GM21717 (cell line): ENCODE results near the gene RPL13A.
"Not testable (repeated sequence)": the region's sequence is repeated elsewhere in the genome, so short reads cannot be mapped to it uniquely, and the experiment has no call there.

Experiments used
- ATAC-seq: cut with Tn5 transposase; IDR thresholded peaks from one replicate; pipeline ENCODE4 v1.9.1; 2021; ENCODE audit warnings: mild to moderate bottlenecking, moderate library complexity; ENCODE audit not compliant: unreplicated experiment

Gene RPL13A

DNA sequence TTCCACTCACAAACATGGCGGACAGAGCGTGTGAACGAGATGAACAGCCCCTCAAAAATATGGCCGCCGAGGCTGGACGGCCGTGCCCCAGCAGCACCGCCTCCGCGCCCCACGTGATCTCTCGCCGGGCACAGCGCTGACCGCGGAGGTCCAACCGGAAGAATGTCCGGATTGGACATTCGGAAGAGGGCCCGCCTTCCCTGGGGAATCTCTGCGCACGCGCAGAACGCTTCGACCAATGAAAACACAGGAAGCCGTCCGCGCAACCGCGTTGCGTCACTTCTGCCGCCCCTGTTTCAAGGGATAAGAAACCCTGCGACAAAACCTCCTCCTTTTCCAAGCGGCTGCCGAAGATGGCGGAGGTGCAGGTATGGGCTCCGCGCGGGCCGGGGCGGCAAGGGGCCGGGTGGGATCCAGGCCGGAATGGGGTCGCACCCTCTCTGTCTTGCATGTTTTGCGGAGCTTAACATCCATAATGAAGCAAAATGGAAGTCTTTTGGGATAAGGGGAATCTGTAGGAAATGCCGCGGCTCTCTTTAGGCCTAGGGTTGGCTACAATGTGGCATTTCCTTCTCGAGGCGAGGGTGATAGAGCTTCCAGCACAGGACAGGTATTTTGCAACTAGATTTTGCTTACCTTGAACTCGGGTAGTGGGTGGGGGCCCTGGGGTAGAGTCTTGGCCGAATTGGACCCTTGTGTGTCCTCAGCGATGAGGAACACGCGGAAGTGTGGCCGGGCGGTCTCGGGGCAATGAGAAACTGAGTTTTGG is at the start of gene RPL13A:
TSS of gene RPL13A (plus strand) at position 332 of the 769 bp plus-strand sequence. CDS start at position 354, 22 bp downstream.
- peak; percentile 72 for ATAC-seq

DNA sequence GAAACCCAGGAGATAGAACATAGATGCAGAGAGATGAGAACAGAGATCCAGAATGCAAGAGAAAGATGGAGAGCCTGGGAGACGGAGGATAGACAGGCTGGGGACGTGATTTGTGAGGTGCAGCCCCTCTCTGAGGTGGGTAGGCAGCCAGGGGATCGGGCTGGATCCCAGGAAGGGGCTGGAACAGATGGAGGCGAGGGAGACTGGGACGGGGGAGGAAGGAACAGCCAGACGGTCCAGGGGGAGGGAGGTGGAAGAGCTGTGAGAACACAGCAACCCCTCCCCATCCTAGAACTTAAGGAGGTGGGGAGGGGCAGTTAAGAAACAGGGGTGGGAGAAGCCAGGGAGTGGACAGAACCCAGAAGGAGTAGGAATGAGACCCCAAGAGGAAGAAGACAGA is 49.1 kb upstream of the RPL13A start:
- no peak for ATAC-seq

DNA sequence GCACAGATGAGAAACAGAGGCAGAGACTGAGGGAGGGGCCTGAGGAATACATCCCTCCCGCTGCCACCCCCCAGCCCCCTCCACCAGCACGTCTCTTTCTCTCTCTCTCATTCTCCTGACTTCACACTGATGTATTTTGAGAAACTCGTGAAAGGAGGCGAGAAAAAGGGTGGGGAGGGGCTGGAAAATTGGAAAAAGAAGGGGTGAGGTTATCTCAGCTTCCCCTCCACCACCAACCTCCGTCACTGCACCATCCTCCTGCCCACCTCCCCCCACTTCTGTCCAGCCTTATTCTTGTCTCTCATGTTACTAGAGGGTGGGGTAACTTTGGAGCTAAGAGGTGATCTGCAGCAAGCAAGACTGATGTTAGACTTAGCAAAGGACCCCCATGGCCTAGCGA is 47.6 kb upstream of the RPL13A start:
- ATAC-seq, result no peak

DNA sequence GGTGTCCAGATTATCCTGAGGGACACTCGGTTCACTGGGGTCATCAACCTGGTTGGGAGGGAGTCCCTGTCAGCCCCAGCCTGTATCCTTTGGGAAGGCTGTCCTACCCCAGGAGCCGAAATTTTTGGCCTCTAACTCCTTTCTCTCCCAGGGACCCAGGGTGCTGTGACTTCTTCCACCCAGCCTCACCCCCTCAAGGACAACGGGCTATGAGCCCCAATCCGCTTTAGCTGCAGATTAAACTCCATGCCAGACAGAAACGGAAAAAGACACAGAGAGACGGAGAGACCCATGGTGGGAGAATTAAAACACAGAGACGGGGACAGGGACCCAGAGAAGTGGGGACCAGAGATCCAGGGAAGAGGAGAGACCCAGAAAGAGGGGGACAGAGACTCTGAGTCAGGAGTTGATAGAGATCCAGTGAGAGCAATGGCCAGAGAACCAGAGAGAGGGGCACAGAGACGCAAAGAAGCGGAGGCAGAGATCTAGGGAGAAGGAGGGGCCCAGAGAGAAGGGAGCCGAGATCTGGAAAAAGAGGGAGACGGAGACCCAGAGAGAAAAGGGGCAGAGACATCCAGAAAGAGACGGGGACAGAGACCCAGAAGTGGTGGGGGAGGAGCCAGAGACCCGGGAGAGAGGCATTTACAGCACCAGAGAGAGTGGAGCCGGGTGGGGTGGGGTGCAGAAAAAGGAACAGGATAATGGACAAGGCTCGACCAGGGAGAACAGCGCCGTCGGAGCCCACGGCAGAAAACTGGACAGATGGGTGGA is 46.8 kb upstream of the RPL13A start:
- ATAC-seq, result no peak

DNA sequence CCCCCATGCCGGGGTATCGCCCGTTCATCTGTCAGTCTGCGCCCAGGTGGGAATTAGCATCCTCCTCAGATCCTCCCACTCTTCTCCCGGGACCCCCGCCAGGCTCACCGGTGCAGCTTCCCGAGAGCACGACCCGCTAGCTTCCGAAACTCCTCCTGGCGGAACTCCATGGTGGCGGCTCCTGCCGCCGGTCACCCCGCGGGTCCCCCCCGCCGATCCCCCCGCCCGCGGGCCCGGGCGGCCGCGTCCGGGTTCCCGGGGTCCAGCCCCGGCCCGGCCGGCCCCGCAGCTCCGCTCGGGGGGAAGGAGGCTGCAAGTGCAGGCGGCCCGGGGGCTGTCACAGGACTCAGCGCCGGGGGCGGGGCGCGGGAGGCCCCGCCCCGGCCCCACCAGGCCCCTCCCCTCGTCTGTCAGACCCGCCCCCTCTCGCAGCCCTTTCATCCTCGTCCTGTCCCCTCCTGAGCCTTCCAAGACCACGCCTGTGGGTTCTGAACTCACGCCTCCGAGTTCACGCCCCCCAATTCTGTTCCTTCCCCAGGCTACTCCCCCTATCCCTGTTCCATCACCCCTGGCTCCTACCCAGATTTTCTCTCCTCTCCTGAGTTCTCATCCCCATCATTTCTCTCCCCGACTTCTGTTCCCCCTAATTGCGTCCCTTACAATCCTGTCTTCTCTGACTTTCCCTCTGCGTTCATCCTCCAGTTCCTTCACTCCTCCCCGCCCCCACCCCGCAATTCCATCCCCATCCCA is 46.0 kb upstream of the RPL13A start, which contains the start of gene SLC17A7:
TSS of gene SLC17A7 (minus strand) at position 318 of the 750 bp plus-strand sequence. CDS start at position 170, 148 bp downstream.
- ATAC-seq, result no peak

DNA sequence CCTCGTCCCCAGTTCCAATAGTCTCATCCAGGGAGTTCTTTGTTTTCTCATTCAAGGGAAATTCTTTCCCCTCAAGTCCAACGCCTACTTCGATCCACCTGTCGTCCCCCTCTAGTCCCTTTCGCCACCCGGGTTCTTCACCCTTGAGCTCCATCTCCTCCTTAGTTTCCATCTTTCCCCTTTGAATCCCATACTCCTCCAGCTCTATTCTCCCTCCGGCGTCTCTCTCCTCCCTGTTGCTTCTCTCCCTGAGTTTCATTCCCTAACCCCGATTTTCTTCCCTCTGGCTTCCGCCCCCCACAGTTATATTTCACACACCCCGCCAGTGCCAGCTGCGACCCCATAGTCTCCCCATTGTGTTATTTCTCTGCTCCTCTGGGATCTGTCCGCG is 45.5 kb upstream of the RPL13A start:
- ATAC-seq, result no peak

DNA sequence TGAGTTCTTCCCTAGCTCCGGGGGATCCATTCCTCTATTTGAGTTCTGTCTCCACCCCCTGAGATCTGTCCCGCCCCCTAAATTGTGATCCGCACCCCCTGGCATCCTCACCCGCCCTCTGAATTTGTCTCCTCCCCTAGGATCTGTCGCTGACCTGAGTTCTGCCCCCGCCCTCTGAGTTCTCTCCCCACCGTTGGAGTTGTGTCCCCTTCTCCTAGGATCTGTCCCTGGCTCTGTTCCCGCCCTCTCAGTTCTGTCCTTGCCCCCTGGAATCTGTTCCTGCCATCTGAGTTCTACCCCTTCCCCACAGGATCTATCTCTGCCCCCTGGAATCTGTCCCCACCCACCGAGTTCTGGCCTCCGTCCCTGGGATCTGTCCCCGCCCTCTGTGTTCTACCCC is 45.1 kb upstream of the RPL13A start:
- no peak for ATAC-seq

DNA sequence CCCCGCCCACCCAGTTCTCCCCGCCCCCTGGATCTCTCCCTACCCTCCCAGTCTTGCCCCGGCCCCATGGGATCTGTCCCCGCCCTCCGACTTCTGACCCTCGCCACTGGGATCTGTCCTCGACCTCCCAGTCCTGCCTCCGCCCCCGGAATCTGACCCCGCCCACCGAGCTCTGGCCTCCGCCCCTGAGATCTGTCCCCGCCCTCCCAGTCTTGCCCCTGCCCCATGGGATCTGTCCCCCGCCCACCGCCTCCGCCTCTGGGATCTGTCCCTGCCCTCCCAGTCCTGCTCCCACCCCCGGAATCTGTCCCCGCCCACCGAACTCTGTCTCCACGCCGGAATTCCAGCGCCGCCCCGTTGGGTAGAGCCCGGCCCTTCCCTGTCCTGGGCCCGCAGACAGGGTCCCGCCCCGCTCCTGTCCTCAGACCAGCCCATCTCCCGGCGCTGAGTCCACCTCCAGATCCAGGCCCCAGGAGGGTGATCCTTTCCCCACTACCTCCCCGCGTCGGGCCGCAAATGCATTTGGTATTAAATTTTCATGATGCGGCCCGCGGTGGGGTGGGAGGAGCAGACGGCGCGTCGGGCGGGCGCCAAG is 44.5 kb upstream of the RPL13A start:
- no peak for ATAC-seq

DNA sequence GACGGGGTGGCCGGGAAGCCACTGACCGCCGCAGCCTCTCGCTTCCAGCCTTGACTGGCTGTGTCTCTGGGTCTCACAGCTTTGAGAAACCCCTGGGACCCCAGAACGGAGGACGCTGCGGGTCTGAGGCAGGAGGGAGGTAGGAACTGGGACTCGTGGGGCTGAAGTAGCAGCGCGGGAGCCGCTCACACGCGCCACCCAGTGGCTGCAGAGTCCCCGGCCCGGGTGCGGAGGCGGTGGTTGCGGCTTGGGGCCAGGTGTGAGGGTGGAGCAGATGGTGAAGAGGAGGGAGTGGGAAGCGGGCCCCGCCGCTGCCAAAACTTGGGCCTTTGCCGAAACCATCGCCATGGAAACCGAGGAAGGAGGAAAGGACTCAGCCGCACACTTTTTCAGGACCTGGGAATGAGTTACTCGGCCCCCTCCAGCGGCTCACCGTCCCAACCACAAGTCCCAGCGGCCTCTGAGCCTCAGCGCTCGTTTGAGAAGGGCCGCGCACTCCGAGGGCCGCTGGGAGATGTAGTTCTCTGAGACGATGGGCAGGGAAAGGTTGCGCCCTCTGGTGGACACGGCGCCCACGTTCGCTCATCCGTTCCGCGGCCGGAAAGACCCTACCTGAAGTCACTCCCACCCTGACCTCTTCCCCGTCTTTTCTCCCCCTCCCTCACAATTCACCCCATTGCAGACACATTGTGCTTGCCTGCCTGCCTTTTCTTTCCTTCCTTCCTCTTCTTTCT is 43.9 kb upstream of the RPL13A start:
- ATAC-seq, result peak; percentile 63

DNA sequence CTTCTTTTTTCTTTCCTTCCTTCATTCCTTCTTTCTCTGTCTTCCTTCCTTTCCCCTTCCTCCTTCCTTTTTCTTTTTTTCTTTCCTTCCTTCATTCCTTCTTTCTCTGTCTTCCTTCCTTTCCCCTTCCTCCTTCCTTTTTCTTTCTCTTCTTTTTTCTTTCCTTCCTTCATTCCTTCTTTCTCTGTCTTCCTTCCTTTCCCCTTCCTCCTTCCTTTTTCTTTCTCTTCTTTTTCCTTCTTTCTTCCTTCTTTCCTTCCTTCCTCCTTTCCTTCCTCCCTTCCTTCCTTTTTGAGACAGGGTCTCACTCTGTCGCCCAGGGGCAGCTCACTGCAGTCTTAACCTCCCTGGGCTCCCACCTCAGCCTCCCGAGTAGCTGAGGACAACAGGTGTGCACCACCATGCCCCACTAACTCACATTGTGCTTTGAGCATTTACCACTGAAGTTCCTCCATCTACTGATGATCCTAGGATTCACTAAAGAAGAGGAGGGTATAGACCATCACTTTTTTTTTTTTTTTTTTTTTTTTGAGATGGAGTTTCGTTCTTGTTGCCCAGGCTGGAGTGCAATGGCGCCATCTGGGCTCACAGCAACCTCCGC is 43.2 kb upstream of the RPL13A start:
- not testable (repeated sequence) for ATAC-seq

DNA sequence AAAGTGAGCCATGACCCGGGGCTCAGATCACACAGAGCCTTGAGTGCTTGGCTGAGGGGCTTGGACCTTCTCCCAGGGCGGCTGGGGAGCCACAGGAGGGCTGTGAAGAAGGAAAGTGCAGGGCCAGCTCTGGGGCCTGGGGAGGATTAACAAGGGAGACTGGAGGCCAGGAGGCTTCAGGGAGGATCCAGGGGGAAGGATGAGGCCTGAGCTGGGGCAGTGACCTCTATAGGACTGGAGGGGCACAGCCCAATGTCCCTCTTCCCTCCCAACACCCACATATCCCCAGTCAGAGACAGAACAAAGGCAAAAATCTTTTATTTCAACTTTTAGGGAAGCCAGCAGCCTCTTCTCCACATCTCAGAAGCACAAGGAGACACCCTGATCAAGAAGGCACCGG is 41.4 kb upstream of the RPL13A start:
- ATAC-seq, result no peak

DNA sequence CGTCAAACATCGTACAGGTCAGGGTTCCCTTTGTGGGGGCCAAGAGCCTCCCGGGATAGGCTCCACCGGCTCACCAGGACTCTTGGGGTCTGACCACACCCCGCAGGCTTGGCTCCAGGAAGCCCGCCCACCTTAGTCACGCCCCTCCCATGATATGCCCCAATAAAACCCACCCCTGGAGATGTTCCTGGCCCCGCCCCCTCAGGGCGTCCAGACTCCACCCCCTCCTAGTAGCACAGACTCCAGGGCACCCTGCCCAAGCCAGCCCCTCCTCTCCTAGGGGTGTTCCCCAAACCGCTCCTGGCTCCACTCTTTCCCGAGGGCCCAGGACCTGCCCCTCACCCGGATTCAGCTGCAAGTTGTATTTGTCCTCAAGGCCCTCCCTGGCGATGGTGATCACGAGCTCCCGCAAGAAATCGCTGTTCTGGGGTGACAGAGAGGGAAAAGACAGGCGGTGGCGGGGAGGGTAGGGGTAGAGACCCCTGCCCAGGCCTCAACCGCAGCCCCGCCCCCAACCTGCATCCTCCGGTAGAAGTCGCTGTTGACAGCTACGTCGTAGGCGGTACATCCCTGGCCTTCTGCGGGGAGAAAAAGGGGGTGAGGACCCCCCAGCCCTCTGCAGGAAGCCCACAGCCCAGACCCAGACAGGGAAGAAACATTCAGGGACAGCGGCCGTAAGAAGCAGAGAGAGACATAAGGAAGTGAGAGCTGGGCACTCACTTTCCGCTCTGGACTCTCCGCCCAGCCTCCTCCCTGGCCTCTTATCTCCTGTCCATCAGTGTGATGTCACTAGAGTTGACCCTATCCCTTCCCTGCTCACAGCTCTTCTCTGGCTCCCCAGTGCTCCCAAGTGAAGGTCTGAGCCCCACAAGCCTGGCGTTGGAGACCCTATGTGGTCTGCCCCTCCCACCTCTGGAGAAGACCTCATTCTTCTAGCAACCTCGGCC is 39.6 kb upstream of the RPL13A start:
- ATAC-seq, result no peak

DNA sequence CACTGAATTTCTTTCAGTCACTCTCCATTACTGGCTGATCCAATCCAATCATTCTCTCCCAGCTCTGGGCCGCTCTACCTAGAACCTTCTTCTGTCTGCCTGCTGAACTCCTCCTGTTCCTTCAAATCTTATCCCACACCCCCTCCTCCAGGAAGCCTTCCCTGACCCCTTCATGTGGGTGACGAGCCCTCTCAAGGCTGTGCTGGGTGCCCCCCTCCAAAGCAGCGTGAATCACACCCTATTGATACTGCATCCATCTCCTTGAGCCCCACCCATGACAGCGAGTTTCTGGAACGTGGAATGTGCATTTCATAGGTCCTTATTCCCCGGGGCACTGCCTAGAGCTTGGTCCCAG is 39.0 kb upstream of the RPL13A start:
- no peak for ATAC-seq

DNA sequence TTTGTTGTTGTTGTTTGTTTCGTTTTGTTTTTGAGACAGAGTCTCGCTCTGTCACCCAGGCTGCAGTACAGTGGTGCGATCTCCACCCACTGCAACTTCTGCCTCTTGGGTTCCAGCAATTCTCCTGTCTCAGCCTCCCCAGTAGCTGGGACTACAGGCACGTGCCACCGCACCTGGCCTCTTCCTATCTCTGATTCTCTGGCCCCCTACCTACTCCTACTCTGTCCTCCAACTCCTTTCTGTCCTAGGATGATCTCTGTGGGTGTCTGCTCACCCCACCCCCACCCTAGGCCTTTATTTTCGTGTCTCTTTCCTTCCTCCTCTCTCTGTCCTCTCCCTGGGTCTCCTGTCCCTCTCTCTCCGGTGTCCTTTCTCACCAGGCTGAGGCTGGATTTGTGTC is 37.0 kb upstream of the RPL13A start:
- ATAC-seq, result no peak

DNA sequence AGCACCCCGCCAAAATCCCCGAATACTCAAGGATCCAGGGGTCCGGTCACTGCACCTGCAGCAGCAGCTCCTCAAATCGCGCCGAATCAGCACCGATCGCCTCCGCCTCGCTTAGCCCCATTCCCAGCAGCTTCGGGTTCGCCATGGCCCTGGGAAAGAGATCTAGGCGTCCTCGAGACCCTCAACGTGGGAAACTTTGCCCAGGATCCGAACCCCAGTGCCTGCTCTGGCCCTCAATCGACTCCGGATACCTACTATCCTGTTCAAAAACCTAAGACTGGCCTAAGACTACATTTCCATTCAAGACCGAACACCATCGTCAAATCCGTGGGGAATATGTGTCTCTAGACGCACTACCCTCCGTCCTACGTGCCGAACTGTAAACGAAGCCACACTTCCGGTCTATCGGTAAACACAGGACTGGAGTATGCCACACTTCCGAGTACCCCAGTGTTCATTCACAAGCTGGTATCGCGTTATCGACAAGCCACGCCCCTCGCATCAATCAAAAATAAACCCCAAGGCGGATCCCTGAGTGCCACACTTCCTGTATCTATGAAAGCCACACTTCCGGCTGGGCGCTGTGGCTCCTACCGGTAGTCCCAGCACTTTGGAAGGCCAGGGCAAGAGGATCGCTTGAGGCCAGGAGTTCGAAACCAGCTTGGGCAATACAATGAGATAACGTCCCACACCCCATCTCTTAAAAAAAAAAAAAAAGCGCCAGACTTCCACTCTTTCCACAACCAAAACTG is 35.8 kb upstream of the RPL13A start, which contains the start of gene PIH1D1:
TSS of gene PIH1D1 (minus strand) at position 385 of the 752 bp plus-strand sequence. CDS start at position 145, 240 bp downstream.
- peak; percentile 42 for ATAC-seq

DNA sequence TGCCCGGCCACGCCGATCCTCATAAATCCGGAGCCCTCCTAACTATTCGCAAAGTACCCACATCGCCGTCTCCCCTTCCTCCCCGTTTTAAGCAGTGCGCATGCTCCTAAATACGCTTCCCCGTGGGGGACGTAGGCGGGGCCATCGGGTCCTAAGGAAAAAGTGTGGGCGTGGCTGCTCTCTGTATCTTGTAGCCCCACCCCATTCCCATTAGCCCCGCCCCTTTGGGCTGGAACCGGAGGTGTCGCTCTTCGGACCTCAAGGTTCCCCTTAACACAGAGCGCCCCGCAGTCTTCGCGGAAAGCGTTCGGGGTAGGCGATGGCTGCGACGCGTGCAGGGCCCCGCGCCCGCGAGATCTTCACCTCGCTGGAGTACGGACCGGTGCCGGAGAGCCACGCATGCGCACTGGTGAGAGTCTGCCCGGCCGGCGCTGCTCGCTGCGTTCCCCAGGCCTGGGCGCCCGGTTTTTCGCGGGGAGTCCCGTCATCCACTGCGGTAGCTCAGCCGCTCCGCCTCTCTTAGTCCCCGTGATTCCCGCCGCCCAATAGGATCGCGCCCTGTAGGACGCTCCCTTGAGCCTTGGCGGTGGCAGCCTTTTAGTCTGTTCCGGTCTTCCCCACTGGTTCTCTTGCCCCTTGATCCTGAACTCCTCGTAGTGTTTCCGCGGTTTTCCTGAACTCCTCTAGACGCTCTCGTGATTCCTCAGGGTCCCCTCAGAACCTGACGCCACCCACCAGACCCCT is 34.2 kb upstream of the RPL13A start, which contains the start of gene ALDH16A1:
TSS of gene ALDH16A1 (plus strand) at position 213 of the 744 bp plus-strand sequence. CDS start at position 320, 107 bp downstream.
- peak; percentile 58 for ATAC-seq

DNA sequence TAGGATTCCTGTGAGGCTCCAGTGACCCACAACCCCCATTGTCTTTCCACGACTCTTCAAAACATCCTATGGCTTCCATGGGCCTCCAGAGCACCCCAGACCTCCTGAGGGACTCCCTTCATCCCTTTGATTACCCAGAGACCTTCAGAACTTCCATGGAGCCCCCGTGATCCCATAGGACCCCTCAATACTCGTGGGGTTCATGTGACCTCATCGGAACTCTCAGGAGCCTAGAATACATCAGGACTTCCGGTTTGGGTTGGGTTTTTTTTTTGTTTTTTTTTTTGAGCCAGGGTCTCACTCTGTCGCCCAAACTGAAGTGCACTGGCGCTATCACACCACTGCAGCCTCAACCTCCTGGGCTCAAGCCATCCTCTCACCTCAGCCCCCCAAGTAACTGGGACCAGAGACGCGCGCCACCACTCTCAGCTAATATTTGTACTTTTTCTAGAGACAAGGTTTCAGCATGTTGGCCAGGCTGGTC is 33.6 kb upstream of the RPL13A start:
- ATAC-seq, result no peak
